GM21825 (cell line): Measurements from ENCODE around the gene TMEM200B.
"Not testable (repeated sequence)": the region's sequence is repeated elsewhere in the genome, so short reads cannot be mapped to it uniquely, and the experiment has no call there.

Source experiments
- ATAC-seq: cut with Tn5 transposase; IDR thresholded peaks from one replicate; pipeline ENCODE4 v1.9.1; 2021; ENCODE audit warnings: mild to moderate bottlenecking, moderate library complexity; ENCODE audit not compliant: unreplicated experiment

The TMEM200B gene

DNA sequence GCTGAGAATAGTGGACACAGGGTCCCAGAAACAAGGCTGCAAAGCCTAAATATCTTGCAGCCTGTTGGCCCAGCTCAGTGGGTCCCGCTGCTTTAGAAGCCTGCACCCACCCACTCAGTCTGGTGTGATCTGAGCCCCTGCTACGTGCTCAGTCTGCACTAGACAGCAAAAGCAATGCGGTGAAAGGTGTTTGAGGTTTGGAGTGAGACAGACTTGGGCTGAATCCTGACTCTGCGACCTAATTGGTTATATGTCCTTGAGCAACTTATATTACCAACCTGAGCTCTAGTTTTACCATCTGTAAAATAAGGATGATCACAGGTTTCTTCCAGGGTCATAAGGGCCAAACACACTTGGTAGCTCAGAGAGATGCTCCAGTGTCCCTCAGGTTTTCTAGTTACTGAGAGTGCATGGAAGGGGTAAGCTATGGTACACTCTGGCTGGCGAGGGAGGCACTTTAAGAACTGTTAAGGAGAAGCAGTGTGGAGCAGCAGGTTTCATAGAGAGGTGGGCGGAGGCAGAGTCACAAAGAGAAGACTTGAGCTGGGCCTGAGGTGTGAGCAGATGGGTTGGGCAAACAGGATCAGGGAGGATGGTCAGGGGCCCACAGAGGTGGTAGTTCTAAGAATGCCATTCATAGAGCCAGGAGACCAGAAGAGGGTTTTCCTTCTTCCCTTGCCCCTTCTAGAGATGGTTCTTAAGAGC is 10.1 kb downstream of the TMEM200B start:
- no peak for ATAC-seq

DNA sequence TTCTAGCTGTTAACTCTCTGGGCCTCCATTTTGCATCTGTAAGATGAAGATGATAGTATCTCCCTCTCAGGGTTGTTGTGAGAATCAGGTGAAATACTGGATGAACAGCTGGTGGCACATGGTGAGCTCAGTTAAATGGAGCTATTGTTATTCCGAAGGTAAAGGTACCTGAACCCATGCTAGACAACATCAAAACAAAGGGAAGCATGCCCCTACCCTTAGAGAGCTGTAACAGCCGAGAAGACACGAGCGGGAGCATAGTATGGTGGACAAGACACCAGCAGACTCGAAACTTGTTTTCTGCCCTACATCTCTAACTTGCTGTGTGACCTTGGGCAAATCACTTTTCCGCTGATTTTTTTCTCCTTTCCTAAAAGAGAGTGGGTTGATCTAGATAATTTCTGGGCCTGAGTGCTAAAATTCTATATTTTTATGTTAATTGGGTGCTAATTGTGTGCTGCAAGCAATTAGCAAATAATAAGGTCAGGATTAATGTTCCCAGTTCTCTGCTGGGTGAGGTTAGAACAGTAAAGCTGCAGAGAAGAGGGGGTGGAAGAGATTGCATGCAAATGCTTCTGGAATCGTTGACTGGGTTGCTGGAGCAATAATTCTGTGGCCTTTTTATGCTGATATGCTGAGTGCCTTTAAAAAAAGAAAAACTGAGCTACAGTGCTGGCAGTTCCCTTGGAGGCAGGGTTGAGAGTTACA is 10.8 kb downstream of the TMEM200B start:
- no peak for ATAC-seq

DNA sequence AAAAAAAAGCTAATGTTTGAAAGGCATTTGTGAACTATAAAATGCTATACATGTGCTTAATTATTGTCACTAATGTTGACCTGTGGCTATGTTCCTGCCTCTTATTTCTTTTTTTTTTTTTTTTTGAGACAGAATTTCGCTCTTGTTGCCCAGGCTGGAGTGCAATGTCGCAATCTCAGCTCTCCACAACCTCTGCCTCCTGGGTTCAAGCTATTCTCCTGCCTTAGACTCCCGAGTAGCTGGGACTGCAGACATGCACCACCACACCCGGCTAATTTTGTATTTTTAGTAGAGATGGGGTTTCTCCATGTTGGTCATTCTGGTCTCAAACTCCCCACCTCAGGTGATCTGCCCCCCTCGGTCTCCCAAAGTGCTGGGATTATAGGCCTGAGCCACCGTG is 15.7 kb downstream of the TMEM200B start:
- ATAC-seq: not testable (repeated sequence)

DNA sequence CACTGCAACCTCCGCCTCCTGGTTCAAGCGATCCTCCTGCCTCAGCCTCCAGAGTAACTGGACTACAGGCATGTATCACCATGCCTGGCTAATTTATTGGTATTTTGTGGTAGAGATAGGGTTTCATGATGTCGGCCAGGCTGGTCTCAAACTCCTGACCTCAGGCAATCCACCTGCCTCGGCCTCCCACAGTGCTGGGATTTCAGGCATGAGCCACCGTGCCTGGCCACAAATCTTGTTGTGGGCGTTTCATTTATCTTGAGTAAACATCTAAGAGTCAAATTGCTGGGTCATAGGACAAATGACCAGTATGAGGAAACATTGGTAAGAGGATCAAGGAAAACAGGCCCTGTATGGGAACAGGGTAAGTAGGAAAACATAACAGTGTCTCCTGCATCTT is 17.9 kb downstream of the TMEM200B start:
- ATAC-seq: no peak

DNA sequence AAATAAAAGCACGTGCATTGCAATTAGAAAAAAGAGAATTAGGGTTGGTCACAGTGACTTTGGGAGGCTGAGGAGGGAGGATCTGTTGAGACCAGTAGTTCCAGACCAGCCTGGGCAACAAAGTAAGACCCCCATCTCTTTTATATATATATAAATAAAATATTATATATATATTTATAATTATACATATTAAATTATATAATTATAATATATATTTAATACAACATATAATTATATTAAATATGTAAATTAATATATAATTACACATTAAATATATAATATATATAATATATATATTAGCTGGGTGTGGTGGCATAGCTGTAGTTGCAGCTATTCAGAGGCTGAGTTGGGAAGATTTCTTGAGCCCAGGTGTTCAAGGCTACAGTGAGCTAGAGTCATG is 23.2 kb downstream of the TMEM200B start:
- ATAC-seq: no peak

DNA sequence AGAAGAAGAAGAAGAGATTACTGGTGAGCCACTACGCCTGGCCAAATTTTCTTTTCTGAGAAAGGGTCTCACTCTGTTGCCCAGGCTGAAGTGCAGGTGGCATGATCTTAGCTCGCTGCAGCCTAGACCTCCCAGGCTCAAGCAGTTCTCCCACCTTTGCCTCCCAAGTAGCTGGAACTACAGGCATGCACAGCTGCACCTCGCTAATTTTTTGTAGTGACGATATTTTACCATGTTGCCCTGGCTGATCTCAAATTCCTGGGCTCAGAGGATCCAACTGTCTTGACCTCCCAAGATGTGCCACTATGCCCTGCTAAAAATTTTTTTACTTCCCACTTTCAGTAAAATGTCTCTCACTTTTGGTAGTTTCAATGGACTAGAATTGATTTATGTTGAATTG is 24.4 kb downstream of the TMEM200B start:
- no peak for ATAC-seq

DNA sequence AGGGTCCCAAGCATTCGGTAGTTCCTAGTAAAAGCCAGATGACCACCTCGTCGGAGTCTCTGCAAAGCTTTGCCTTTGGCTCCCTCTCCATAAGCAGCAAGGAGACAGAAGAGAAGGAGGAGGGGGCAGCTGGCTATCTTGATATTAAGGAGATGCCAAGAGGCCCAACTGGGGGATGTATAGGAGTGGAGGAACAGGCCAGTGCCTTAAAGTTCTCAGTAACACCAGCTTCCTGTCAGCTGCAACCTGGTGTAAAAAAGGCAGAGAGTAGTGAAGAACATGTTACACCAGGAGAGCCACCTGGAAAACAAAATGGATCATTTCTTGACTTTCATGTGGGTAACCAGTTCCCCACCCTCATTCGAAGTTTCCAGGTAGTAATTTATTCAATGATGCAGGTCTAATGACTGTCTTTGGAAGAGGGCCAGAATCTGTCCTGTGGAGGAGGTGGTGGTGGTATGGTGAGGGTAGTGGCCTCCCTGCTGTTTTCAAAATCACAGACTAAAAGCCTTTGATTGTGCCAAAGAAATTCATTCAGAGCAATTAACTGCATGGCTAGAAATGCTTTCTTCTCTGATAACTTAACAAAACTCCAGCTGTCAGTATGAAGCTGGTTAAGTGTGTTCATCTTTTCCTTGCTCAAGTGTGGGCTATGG is 27.3 kb downstream of the TMEM200B start:
- ATAC-seq: no peak

DNA sequence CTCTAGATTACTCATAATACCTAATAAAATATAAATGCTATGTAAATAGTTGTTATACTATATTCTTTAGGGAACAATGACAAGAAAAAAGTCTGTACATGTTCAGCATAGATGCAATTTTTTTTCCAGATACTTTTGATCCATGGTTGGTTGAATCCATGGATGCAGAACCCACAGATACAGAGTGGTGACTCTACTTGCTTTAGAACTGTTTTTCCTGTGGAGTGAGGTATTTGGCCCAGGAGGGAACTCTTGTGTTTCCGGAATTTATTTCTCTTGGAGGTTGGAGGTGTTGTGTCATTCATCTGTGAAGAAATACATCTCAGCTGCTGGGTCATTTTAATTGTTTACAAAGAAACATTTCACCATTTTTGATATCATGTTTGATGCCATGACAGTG is 28.7 kb downstream of the TMEM200B start:
- no peak for ATAC-seq

DNA sequence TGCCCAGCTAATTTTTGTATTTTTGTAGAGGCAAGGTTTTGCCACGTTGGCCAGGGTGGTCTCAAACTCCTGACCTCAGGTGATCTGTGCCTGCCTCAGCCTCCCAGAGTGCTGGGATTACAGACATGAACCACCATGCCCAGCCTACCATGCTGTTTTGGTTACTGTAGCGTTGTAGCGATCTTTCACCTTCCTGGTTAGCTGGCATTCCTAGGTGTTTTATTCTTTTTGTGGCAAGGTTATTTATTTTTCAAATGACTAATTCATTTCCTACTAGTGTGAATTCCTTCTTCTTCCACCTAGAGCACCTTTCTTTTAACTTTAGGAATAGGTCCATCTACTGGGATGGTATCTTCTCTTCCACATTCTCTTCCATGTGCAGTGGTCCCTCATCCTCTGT is 29.3 kb downstream of the TMEM200B start:
- no peak for ATAC-seq

DNA sequence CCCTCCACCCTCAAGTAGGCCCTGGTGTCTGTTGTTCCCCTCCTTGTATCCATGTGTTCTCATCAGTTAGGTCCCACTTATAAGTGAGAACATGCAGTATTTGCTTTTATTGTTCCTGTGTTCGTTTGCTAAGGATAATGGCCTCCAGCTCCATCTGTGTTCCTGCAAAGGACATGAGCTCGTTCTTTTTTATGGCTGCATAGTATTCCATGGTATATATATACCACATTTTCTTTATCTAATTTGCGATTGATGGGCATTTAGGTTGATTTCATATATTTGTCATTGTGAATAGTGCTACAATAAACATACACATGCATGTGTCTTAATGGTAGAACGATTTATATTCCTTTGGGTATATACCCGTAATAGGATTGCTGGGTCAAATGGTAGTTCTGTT is 31.0 kb downstream of the TMEM200B start:
- not testable (repeated sequence) for ATAC-seq

DNA sequence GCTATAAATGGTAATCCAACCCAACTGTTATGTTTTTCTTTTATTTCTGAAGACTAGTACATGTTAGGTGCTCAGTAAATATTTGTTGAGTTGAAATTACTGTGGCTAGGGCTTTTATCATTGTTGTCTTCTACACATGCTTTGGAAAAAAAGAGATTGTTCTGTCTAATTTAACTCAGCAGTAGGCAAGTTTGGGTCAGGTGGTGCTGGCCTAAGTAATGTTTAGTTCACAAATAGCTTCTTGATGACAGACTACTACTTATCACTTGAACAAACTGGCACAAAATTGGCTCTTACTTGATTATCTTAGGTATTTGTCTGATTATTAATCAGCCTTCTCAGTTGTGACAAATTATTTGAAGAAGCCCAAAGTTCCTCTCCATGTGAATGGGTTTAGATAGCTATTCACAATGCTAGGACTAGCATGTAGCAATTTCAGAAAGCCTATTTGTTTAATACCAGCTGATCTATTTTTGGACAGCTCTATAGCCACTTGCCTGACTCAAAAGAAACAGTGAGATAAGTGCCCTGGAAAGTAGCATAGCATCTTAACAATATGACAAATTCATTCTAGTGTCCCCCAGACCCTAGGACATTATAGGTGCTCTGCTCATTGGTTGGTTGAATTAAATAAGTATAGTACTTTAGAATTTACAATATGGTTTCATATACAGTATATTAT is 32.6 kb downstream of the TMEM200B start:
- no peak for ATAC-seq

DNA sequence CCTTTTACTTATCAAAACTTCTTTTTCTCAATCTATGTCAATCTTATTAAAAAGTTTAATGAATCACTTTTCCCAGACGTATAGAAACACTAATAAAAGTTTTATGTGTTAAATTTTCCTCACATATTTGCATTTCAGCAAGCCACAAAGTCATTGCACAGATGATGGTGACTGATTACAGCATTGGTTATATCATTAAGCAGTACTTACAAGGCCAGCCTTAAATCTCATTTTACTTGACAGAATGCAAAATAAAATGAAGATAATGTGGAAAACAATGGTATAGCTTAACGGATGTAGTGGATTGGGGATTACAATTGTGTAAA is 39.5 kb downstream of the TMEM200B start:
- no peak for ATAC-seq

DNA sequence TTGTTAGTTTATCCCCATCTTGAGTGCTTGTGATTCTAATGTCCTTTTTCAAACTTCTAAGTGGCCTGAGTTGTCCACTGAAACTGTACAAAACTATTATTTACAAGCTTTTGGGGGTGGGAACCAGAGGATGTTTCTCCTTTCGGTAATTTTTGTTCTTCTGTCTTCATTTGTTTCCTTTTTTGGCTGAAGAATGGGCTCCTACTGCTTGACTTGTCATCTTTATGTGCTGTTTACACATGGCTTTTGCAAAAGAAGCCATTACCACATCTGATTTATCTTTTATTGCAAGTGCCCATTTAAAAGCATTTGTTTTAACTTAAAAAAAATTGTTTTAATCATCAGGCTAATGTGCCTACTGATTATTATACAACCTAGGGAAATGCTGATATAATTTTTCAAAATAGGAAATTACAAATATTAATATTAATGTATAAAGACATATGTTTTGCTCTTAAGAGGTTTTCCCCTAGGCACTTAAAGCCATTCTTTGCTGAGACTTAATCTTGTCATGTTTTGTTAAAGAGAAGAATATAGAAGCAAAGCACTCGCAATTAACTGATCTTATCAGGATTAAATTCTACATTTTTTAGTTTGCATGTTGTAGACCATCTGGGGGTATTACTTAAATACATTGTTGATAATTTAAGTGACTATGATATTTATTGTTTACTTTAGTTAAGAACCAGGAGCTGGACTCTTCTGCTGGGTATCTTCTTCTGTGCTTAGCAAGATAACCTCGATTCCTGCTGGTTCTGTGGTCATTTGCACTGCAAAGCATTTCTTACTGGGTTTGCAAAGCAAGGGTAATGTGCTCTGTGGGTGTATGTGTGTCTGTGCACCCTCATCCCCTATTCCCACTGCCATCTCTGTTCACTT is 40.1 kb downstream of the TMEM200B start:
- no peak for ATAC-seq

DNA sequence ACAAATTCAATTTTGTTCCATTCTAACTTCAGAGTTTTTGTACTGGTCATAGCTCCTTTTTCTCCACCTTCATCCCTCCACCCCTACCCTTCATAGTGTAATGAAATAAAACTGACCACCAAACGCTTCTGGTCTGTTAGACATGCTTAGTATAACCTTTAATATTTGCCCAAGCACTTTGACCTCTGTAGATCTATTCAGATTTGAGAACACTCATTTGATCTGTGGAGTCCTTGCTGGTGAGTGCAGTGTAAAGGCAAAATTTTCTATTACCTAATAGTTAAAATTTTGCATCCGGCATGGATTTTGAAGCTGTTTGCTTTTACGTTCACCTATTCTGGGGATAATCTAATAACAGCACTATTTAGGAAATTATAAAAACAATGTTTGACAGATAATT is 41.2 kb downstream of the TMEM200B start:
- no peak for ATAC-seq

DNA sequence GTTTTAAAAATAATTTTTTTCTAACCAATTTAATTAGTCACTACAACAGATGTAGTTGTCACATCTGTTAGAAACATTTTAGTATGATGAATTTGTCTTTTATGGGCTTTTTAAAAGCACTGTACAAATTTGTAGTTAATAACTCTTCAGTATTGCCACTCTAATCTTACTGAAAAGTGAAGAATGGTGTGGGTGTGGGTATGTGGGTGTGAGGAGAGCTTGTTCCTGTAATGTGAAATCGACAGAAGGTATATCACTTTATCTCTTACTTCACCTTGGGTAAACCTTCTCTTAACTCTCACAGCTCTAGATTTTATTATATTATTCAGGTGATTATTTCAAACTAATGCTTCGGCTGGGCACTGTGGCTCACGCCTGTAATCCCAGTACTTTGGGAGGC is 42.5 kb downstream of the TMEM200B start:
- no peak for ATAC-seq

DNA sequence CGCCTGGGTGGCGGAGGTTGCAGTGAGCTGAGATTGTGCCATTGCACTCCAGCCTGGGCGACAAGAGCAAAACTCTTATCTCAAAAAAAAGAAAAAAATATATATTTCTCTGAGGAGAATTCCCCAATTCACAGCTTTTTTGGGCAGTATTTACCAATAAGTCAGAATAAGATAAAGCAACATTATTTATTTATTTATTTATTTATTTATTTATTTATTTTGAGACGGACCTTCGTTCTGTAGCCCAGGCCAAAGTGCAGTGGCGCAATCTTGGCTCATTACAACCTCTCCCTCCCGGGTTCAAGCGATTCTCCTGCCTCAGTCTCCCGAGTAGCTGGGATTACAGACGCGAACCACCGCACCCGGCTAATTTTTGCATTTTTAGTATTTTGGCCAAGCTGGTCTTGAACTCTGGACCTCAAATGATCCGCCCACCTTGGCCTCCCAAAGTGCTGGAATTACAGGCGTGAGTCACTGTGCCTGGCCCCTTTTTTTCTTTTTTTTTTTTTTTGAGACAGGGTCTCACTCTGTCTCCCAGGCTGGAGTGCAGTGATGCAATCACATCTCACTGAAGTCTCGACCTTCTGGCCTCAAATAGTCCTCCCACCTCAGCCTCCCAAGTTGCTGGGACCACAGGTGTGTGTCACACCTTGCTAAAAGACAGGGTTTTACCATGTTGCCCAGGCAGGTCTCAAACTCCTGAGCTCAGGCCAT is 43.6 kb downstream of the TMEM200B start:
- not testable (repeated sequence) for ATAC-seq

DNA sequence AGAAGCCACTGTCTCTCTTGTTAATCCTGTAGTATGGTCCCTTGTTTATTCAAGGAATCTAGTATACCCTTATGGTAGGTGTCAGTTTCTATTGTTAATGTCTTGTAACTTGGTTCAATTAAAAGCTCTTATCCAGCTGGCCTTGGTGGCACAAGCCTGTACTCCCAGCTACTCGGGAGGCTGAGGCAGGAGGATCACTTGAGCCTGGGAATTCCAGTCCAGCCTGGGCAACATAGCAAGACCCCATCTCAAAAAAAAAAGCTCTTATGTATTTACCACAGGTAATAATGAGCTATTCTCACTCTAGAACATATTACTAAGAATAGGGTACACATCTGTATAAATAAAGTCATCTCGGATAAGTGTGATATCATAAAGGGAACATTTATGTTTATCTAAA is 46.5 kb downstream of the TMEM200B start:
- ATAC-seq: no peak
